IMR-90 (cell line): ENCODE measurements around the gene UGT1A4. TPM values are rescaled to one million over a fixed set of nuclear protein-coding genes. Genes with fewer than 3 reads are reported as not detected.

Experiments used
- ATAC-seq: fragments of 200-7000 bp; cut with Tn5 transposase; 2 replicates; pipeline ENCODE4 v1.9.1; 2020; ENCODE audit warnings: low read depth, mild to moderate bottlenecking, moderate library complexity
- BruUV-seq: library from RNA; stranded (reverse); fragments of 400-500 nt; replicated peaks from 2 replicates; lab custom pipeline; 2021; lab: Mats Ljungman, UMichigan
- CTCF ChIA-PET: fragments of 300-600 bp; formaldehyde crosslinking; extraction: SDS; loops from one replicate; lab custom pipeline; 2021; ENCODE audit warnings: antibody characterized with exemption; lab: Yijun Ruan, JAX
- POLR2A ChIA-PET: fragments of 300-600 bp; sonication (Branson Sonifier 250); formaldehyde crosslinking; loops from one replicate; lab custom pipeline; 2022; ENCODE audit warnings: antibody characterized with exemption; ENCODE audit not compliant: unreplicated experiment; lab: Charles Lee
- DNase-seq: peaks from one replicate; pipeline ENCODE4 v3.0.0; 2013
- H2AFZ ChIP-seq: replicated peaks from 2 replicates; pipeline ENCODE3; 2013; ENCODE audit warnings: low read length, mild to moderate bottlenecking; ENCODE audit not compliant: poor library complexity
- H2AK5ac ChIP-seq: 2 replicates; pipeline ENCODE4 v1.6.1; 2013; ENCODE audit warnings: low read depth, low read length, inconsistent platforms
- H2AK9ac ChIP-seq: replicated peaks from 2 replicates; pipeline ENCODE3; 2013; ENCODE audit warnings: mild to moderate bottlenecking, low read depth, low read length, moderate library complexity; ENCODE audit not compliant: poor library complexity
- H2BK120ac ChIP-seq: 2 replicates; pipeline ENCODE4 v1.6.1; 2013; ENCODE audit warnings: low read depth, low read length, inconsistent platforms
- H2BK15ac ChIP-seq: 3 replicates; pipeline ENCODE4 v1.6.1; 2013; ENCODE audit warnings: low read depth, low read length, inconsistent platforms
- H2BK20ac ChIP-seq: 2 replicates; pipeline ENCODE4 v1.6.1; 2013; ENCODE audit warnings: low read depth, mild to moderate bottlenecking, inconsistent platforms, low read length, moderate library complexity
- H2BK5ac ChIP-seq: 2 replicates; pipeline ENCODE4 v1.6.1; 2013; ENCODE audit warnings: mild to moderate bottlenecking, low read depth, low read length, inconsistent platforms; ENCODE audit not compliant: poor library complexity, severe bottlenecking
- H3K14ac ChIP-seq: replicated peaks from 2 replicates; pipeline ENCODE4 v1.6.1; 2013; ENCODE audit warnings: low read depth, low read length, inconsistent platforms
- H3K18ac ChIP-seq: 2 replicates; pipeline ENCODE4 v1.6.1; 2013; ENCODE audit warnings: low read depth, low read length, control low read depth
- H3K23ac ChIP-seq: 2 replicates; pipeline ENCODE4 v1.6.1; 2013; ENCODE audit warnings: low read depth, low read length, inconsistent platforms
- H3K27ac ChIP-seq: 2 replicates; pipeline ENCODE4 v1.5.1; 2013; ENCODE audit warnings: mild to moderate bottlenecking, control low read depth, low read length; ENCODE audit not compliant: insufficient read depth
- H3K27me3 ChIP-seq: 2 replicates; pipeline ENCODE4 v1.6.1; 2013; ENCODE audit warnings: low read length; ENCODE audit not compliant: control insufficient read depth, insufficient read depth
- H3K36me3 ChIP-seq: 2 replicates; pipeline ENCODE4 v1.6.1; 2013; ENCODE audit warnings: low read length, mixed read lengths; ENCODE audit not compliant: control insufficient read depth, insufficient read depth
- H3K4ac ChIP-seq: 2 replicates; pipeline ENCODE4 v1.6.1; 2013; ENCODE audit warnings: low read depth, low read length, inconsistent platforms
- H3K4me1 ChIP-seq: 2 replicates; pipeline ENCODE4 v1.6.1; 2013; ENCODE audit warnings: low read length, mixed read lengths; ENCODE audit not compliant: control insufficient read depth, insufficient read depth
- H3K4me2 ChIP-seq: 2 replicates; pipeline ENCODE4 v1.6.1; 2013; ENCODE audit warnings: low read depth, mild to moderate bottlenecking, control low read depth, low read length, moderate library complexity
- H3K4me3 ChIP-seq: 2 replicates; pipeline ENCODE4 v1.5.1; 2013; ENCODE audit warnings: low read depth, mild to moderate bottlenecking, control low read depth, low read length, moderate library complexity; ENCODE audit not compliant: insufficient read depth
- H3K56ac ChIP-seq: 2 replicates; pipeline ENCODE4 v1.6.1; 2013; ENCODE audit warnings: low read length, inconsistent platforms; ENCODE audit not compliant: insufficient read depth; ENCODE audit errors: extremely low read depth
- H3K79me1 ChIP-seq, 2 experiments: 2 replicates each; pipeline ENCODE4 v1.6.1; 2013; ENCODE audit warnings: low read length in 2 of 2, inconsistent platforms in 1 of 2, low read depth in 1 of 2
- H3K9ac ChIP-seq: 2 replicates; pipeline ENCODE4 v1.6.1; 2013; ENCODE audit warnings: low read depth, low read length, control low read depth
- H3K9me1 ChIP-seq: 2 replicates; pipeline ENCODE4 v1.6.1; 2013; ENCODE audit warnings: low read length, inconsistent platforms; ENCODE audit not compliant: insufficient read depth
- H3K9me3 ChIP-seq: 2 replicates; pipeline ENCODE4 v1.6.1; 2013; ENCODE audit warnings: low read length; ENCODE audit not compliant: control insufficient read depth, insufficient read depth
- H4K20me1 ChIP-seq: 2 replicates; pipeline ENCODE4 v1.6.1; 2013; ENCODE audit warnings: low read length, inconsistent platforms; ENCODE audit not compliant: insufficient read depth
- H4K5ac ChIP-seq: 2 replicates; pipeline ENCODE4 v1.6.1; 2013; ENCODE audit warnings: mild to moderate bottlenecking, low read depth, low read length, control low read depth
- H4K8ac ChIP-seq, 2 experiments: 2 replicates each; pipeline ENCODE4 v1.6.1; 2013; ENCODE audit warnings: low read depth in 2 of 2, low read length in 2 of 2, control low read depth in 1 of 2, inconsistent platforms in 1 of 2
- H4K91ac ChIP-seq: 2 replicates; pipeline ENCODE4 v1.6.1; 2013; ENCODE audit warnings: low read depth, low read length, inconsistent platforms; ENCODE audit not compliant: insufficient read depth
- BHLHE40 ChIP-seq: fragments of 150-350 bp; IDR thresholded peaks from 2 replicates; pipeline ENCODE4 v1.6.1; 2016; ENCODE audit warnings: mild to moderate bottlenecking, low read depth, low read length
- CEBPB ChIP-seq: IDR thresholded peaks from 2 replicates; pipeline ENCODE4 v1.6.1; 2012; ENCODE audit warnings: low read depth, low read length, improper control_type of control experiment
- CHD1 ChIP-seq: IDR thresholded peaks from 2 replicates; pipeline ENCODE4 v1.6.1; 2012; ENCODE audit warnings: low read depth, low read length, improper control_type of control experiment
- FOS ChIP-seq: fragments of 150-350 bp; IDR thresholded peaks from 2 replicates; pipeline ENCODE4 v1.6.1; 2016; ENCODE audit warnings: low read depth, low read length
- MAZ ChIP-seq: IDR thresholded peaks from 2 replicates; pipeline ENCODE4 v1.6.1; 2012; ENCODE audit warnings: low read depth, mild to moderate bottlenecking, low read length, improper control_type of control experiment, moderate library complexity, borderline replicate concordance
- MXI1 ChIP-seq: IDR thresholded peaks from 2 replicates; pipeline ENCODE4 v1.6.1; 2012; ENCODE audit warnings: low read depth, mild to moderate bottlenecking, low read length, moderate library complexity, borderline replicate concordance
- NFE2L2 ChIP-seq: fragments of 150-350 bp; IDR thresholded peaks from 2 replicates; pipeline ENCODE4 v1.6.1; 2016; ENCODE audit warnings: low read depth, mild to moderate bottlenecking, low read length
- POLR2A ChIP-seq: IDR thresholded peaks from 2 replicates; pipeline ENCODE4 v1.6.1; 2012; ENCODE audit warnings: mild to moderate bottlenecking, low read depth, low read length
- RAD21 ChIP-seq: IDR thresholded peaks from 2 replicates; pipeline ENCODE4 v1.6.1; 2012; ENCODE audit warnings: low read length, improper control_type of control experiment
- RCOR1 ChIP-seq: IDR thresholded peaks from 2 replicates; pipeline ENCODE4 v1.6.1; 2012; ENCODE audit warnings: mild to moderate bottlenecking, low read length, improper control_type of control experiment; ENCODE audit not compliant: insufficient replicate concordance
- SMC3 ChIP-seq: fragments of 150-350 bp; IDR thresholded peaks from 2 replicates; pipeline ENCODE4 v1.6.1; 2016; ENCODE audit warnings: low read depth, mild to moderate bottlenecking, antibody characterized with exemption, low read length, moderate library complexity
- WGBS, 2 experiments: methylation state at CpG; one replicate each; pipeline versions ENCODE4 v1.1.5 to v1.1.7; 2013; ENCODE audit warnings: missing lambda C conversion rate in 2 of 2; ENCODE audit not compliant: insufficient read length in 1 of 2; ENCODE audit errors: extremely low coverage in 2 of 2; 5-methylcytosine and 5-hydroxymethylcytosine counted together
- dilution Hi-C: fragments of 300-500 bp; cut with HindIII; formaldehyde crosslinking; loops from one replicate; pipeline ENCODE4 v1.14.3; 2018; ENCODE audit warnings: low sequenced_read_pairs; ENCODE audit not compliant: unreplicated experiment
- in situ Hi-C: fragments of 300-500 bp; cut with MboI; formaldehyde crosslinking; loops from 3 replicates; pipeline ENCODE4 v1.14.3; 2019; ENCODE audit warnings: low sequenced_read_pairs, inconsistent platforms, mixed read lengths
- intact Hi-C: fragments of 100-400 bp; cut with micrococcal nuclease; formaldehyde crosslinking; loops from 2 replicates; pipeline ENCODE4 v1.10.0; 2022
- polyA plus RNA-seq, 3 experiments: library from polyadenylated mRNA; depleted of rRNA; stranded (reverse); fragments of >200 nt; gene quantifications; 2 replicates each; pipeline ENCODE4 v1.2.3, GENCODE V29; 2012; ENCODE audit warnings: low replicate concordance in 1 of 3
- total RNA-seq: library from RNA; depleted of rRNA; stranded (reverse); fragments of >200 nt; gene quantifications from 2 replicates; pipeline ENCODE4 v1.2.3, GENCODE V29; 2012
- TF ChIP-seq, protein P1 (sequence below): fragments of 150-350 bp; IDR thresholded peaks from 2 replicates; pipeline ENCODE4 v1.6.1; 2016; ENCODE audit warnings: low read depth, mild to moderate bottlenecking, low read length, moderate library complexity, borderline replicate concordance
- TF ChIP-seq, protein P2 (sequence below): fragments of 150-350 bp; IDR thresholded peaks from 2 replicates; pipeline ENCODE4 v1.6.1; 2017; ENCODE audit warnings: mild to moderate bottlenecking, antibody characterized with exemption, low read length, low read depth
- TF ChIP-seq, protein P3 (sequence below): conservative IDR thresholded peaks from 2 replicates; pipeline ENCODE4 v1.5.1; 2012; ENCODE audit warnings: mild to moderate bottlenecking, low read depth, low read length, improper control_type of control experiment

Gene UGT1A4
- total and polyA plus RNA-seq, 2 of the 4 experiments (the other 2 are of a cell fraction) = not detected

DNA sequence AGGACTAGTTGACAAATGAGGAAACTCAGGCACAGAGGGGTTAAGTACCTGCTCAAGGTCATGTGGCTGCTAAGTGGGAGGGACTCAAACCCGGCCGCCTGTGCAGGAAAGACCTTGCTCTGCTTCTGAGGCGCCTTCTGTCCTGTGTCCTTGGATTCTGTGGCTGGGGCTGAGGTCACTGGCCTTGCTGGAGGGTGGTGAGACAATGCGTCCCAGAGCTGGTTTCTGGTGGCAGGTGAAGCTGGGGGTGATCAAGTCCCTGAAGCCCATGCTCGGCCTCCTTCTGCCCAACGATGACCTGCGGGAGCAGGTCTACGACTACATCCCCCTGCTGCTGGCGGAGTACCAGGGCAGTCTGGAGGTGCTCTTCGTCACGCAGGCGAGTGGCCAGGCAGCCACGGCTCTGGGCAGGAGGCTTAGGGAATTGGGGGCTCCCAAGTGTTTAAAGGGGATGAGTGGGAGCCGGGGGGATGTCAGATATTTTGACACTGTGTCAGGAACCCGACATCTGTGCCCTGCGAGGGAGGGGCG, 75.7 kb downstream of the UGT1A4 start:
- Histone ChIP-seq H2BK5ac (no peak overlapping the region), H4K8ac (no peak overlapping the region), H4K91ac (no peak overlapping the region), H3K27me3 (peaks cover 10% of the 10 kb centered on the region), H2BK15ac (no peak overlapping the region), H3K4me2 (no peak overlapping the region), H2AK9ac (no peak overlapping the region), H3K79me1 (no peaks in the 10 kb centered on the region), H3K4ac (no peak overlapping the region), H3K9me1 (no peaks in the 10 kb centered on the region), H2AFZ (no peak overlapping the region), H3K36me3 (no peaks in the 10 kb centered on the region), H3K4me1 (no peaks in the 10 kb centered on the region), H2BK120ac (no peak overlapping the region), H3K56ac (no peak overlapping the region), H4K20me1 (no peaks in the 10 kb centered on the region), H2BK20ac (no peak overlapping the region), H3K23ac (no peak overlapping the region), H3K27ac (no peak overlapping the region), H2AK5ac (no peak overlapping the region), H4K5ac (no peak overlapping the region), H3K9me3 (no peaks in the 10 kb centered on the region; the same call in 1 of the 2 replicates), H3K14ac (no peak overlapping the region), H3K18ac (no peak overlapping the region), H3K4me3 (no peak overlapping the region), H3K9ac (no peak overlapping the region)
- TF ChIP-seq RAD21 = no peak
- TF ChIP-seq CHD1 = no peak
- no peak for TF ChIP-seq NFE2L2
- TF ChIP-seq, protein P1, sequence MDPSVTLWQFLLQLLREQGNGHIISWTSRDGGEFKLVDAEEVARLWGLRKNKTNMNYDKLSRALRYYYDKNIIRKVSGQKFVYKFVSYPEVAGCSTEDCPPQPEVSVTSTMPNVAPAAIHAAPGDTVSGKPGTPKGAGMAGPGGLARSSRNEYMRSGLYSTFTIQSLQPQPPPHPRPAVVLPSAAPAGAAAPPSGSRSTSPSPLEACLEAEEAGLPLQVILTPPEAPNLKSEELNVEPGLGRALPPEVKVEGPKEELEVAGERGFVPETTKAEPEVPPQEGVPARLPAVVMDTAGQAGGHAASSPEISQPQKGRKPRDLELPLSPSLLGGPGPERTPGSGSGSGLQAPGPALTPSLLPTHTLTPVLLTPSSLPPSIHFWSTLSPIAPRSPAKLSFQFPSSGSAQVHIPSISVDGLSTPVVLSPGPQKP = no peak
- no peak for TF ChIP-seq POLR2A
- TF ChIP-seq RCOR1 = no peak
- TF ChIP-seq, protein P2, sequence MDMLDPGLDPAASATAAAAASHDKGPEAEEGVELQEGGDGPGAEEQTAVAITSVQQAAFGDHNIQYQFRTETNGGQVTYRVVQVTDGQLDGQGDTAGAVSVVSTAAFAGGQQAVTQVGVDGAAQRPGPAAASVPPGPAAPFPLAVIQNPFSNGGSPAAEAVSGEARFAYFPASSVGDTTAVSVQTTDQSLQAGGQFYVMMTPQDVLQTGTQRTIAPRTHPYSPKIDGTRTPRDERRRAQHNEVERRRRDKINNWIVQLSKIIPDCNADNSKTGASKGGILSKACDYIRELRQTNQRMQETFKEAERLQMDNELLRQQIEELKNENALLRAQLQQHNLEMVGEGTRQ = no peak
- TF ChIP-seq BHLHE40 = no peak
- no peak for TF ChIP-seq MAZ
- TF ChIP-seq, protein P3, sequence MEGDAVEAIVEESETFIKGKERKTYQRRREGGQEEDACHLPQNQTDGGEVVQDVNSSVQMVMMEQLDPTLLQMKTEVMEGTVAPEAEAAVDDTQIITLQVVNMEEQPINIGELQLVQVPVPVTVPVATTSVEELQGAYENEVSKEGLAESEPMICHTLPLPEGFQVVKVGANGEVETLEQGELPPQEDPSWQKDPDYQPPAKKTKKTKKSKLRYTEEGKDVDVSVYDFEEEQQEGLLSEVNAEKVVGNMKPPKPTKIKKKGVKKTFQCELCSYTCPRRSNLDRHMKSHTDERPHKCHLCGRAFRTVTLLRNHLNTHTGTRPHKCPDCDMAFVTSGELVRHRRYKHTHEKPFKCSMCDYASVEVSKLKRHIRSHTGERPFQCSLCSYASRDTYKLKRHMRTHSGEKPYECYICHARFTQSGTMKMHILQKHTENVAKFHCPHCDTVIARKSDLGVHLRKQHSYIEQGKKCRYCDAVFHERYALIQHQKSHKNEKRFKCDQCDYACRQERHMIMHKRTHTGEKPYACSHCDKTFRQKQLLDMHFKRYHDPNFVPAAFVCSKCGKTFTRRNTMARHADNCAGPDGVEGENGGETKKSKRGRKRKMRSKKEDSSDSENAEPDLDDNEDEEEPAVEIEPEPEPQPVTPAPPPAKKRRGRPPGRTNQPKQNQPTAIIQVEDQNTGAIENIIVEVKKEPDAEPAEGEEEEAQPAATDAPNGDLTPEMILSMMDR = no peak
- TF ChIP-seq MXI1 = no peak
- no peak for TF ChIP-seq SMC3
- no peak for TF ChIP-seq CEBPB
- no peak for TF ChIP-seq FOS
- ATAC-seq (no peak), DNase-seq (no peak)
- dilution Hi-C loops (no loop called here), in situ Hi-C loops (no loop called here), intact Hi-C loops (no loop called here)
- ChIA-PET CTCF (no interaction called here), POLR2A (no interaction called here)
- no TSS peak for BruUV-seq
- 57% methylated on average over 13 of the region's 17 CpGs; no CpG with 5 or more reads in 1 of the 2 experiments for WGBS, 2 experiments
